ENCODE data around the gene PTHLH.

- TF ChIP-seq CTCF (optimal IDR thresholded peaks at IDR 0.05 in 1 of 3, IDR thresholded peaks at IDR 0.05 in 1 of 3, conservative IDR thresholded peaks at IDR 0.05 in 1 of 3; ENCODE audit: extremely low read depth in 1 of 3, insufficient read depth in 2 of 3, low read length in 3 of 3), result no peak
- TF ChIP-seq EZH2 (IDR thresholded peaks at IDR 0.05; ENCODE audit: low read length), result no peak
Observed at GRCh38 chr12:27965966-27966365, 6.6 kb downstream of the PTHLH start.
